IPS-NIHi11 (cell line): ENCODE data around the gene G6PD.
A peak's percentile ranks its signal among the peaks of the same experiment; 100 is the strongest.
"Not testable (repeated sequence)": the region's sequence is repeated elsewhere in the genome, so short reads cannot be mapped to it uniquely, and the experiment has no call there.

Experiments
- DNase-seq: peaks from one replicate; pipeline ENCODE4 v3.0.0; 2012; ENCODE audit warnings: mixed read lengths, low spot score

Gene G6PD

GRCh38 chrX:154515090-154515965 lies 31.3 kb downstream of the G6PD start:
- no peak for DNase-seq

GRCh38 chrX:154513716-154514115 lies 32.9 kb downstream of the G6PD start:
- DNase-seq, result no peak

DNA sequence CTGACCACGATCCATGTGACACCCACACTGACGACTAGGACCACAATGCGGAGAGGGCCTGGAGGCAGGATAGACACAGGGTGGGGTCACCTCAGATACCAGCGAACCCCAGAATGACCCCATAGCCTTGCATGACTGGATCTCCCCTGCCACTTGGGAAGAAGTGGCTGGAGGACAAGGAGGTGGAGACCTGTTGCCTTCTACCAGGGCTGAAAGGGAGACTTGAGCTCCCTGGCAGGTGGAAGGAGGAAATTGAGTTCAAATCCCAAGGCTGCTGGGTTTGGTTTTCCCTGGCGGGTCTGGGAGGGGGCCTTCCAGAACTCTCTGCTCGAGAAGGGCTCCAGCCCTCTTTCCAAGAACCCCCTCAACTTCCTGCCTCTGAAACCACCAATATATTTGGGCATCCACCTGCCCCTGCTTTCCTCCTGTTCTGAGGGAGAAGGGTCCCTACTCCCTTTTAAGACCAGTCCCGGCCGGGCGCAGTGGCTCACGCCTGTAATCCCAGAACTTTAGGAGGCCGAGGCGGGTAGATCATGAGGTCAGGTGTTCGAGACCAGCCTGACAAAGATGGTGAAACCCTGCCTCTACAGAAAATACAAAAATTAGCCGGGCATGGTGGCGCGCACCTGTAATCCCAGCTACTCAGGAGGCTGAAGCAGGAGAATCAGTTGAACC lies 33.6 kb downstream of the G6PD start:
- no peak for DNase-seq

DNA sequence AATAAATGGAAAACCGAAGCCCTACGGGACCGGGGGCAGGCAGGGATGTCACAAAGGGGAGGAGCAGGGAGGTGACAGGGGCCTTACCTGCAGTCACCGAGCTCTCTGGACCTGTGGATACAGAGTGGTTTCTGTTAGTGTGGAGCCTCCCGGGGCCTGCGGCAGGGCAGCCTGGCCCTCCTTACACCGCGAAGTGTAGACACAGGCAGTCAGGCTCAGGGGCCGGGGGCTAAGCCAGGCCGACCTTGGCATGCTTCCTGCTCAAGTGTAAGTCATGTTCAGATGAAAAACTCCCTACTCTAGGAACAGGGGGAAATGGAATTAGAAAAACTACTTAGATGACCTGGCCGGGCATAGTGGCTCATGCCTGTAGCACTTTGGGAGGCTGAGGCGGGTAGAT lies 34.9 kb downstream of the G6PD start:
- no peak for DNase-seq

DNA sequence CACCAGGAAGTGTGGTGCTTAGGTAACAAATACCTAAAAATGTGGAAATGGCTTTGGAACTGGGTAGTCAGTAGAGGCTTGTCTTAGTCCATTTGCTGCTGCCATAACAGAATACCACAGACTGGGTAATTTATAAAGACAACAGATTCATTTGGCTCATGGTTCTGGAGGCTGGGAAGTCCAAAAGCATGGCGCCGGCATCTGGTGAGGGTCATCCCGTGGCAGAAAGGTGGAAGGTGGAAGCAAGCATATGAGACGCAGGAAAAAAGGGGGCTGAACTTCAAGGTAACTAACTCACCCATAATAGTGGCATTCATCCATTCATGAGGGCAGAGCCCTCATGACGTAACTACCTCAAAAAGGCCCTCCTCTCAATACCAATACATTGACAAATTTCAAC lies 37.2 kb downstream of the G6PD start:
- no peak for DNase-seq

GRCh38 chrX:154508384-154508745 lies 38.3 kb downstream of the G6PD start:
- no peak for DNase-seq

- DNase-seq, result no peak
These were observed 38.8 kb downstream of the G6PD start for GRCh38 chrX:154507673-154508383.

- DNase-seq, result no peak
These were observed 39.9 kb downstream of the G6PD start for GRCh38 chrX:154506483-154507332.

GRCh38 chrX:154505734-154506133 lies 40.9 kb downstream of the G6PD start:
- DNase-seq, result no peak

- no peak for DNase-seq
These were observed 43.7 kb downstream of the G6PD start for GRCh38 chrX:154502989-154503388.

GRCh38 chrX:154502098-154502497 lies 44.5 kb downstream of the G6PD start:
- no peak for DNase-seq

DNA sequence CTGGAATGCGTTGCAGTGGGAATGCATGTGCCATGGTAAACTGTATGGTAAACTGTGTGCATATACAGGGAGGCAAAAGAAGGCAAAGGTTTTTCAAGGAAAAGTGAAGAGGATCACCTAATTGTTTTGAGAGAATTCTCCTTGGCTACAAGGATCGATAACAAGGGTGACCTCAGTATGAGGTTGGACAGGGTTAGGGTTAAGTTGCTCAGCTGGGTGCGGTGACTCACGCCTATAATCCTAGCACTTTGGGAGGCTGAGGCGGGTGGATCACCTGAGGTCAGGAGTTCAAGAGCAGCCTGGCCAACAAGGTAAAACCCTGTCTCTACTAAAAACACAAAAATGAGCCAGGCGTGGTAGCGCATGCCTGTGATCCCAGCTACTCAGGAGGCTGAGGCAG lies 45.2 kb downstream of the G6PD start:
- DNase-seq, result not testable (repeated sequence)

DNA sequence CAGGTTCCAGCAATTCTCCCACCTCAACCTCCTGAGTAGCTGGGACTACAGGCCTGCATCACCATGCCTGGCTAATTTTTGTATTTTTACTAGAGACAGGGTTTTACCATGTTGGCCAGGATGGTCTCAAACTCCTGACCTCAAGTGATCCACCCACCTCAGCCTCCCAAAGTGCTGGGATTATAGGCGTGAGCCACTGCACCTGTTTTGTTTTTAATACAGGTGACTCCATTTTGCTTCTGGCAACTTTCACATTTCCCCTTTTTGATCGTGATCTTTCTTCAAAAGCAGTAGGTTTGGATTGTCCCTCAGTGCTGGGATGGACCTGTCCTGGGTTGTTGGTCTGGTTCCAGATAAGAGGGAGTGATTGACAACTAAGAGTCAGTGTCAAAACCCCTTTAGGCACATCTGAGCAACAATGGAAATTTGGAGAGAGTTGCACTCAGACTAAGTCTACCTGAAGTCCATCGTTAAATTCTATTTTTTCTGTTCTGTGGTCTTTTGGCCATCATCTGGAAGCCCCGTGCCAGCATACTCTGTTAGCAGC lies 50.0 kb downstream of the G6PD start:
- DNase-seq, result not testable (repeated sequence)

GRCh38 chrX:154495472-154495922 lies 51.1 kb downstream of the G6PD start:
- no peak for DNase-seq

GRCh38 chrX:154494715-154495114 lies 51.9 kb downstream of the G6PD start:
- no peak for DNase-seq

DNA sequence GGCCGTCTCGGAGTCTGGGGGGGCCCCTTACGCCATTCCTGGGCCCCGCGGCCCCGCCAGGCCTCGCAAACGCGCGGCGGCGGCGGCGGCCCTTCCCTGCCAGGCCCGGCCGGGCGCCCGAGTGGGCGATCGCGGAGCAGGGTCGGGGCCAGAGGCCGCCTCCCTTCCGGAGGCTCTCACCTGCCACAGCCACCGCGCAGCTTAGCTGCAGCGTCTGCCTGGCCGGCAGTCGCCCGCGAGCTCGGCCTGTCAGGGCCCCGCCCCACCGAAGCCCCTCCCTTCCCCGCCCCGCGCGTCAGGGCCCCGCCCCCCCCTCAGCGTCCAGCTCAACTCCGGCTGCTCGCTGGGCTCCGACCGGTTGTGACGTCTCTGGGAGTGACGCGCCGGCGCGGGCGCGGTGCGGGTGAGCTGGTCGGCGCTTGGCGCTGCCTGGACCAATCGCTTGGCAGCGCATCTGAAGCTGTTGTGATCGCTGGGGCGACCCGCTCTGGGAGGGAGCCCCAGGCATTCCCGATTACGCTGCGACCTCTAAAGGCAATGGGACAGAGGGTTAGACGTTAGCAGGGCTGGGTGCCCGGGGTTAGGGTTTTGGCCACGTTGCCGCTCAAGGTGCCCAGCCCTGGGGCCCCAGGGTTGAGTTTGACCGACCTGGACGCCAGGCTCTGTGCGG lies 56.1 kb downstream of the G6PD start, which contains the start of gene SLC10A3:
Gene SLC10A3, minus strand, starts transcription at position 216 of the 670 bp plus-strand sequence. CDS start 1,689 bp downstream, outside the sequence.
- peak; percentile 92 for DNase-seq

DNA sequence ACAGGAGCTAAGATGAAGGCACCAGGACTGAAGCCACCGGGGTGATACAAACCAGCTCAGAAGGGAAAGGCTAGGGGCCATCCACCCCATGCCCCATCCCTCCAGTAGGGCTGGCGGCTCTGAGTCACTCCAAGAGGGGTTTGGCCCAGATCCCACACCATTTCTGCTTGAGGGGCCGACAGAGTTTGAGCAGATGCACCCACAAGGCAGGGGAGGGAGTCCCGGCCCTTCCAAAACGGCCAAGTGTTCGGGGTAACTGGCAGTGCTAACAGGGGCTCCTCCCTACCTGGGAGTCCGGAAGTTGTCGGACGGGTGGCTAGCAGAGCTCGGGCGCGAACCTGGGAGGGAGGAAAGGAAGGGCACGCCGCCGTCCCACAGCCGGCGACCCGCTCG lies 56.6 kb downstream of the G6PD start:
- no peak for DNase-seq

- DNase-seq, result no peak
These were observed 57.5 kb downstream of the G6PD start for GRCh38 chrX:154489182-154489581.

GRCh38 chrX:154488336-154489075 lies 58.1 kb downstream of the G6PD start:
- no peak for DNase-seq
